K562 (cell line): ENCODE data around the gene P2RY6. TPM values are rescaled to one million over a fixed set of nuclear protein-coding genes. Genes with fewer than 3 reads are reported as not detected.

Experiments
- ATAC-seq: fragments of 200-7000 bp; cut with Tn5 transposase; 3 replicates; pipeline ENCODE4 v1.9.1; 2020; ENCODE audit warnings: moderate library complexity
- BruUV-seq: library from RNA; stranded (reverse); fragments of 400-500 nt; replicated peaks from 2 replicates; lab custom pipeline; 2021; lab: Mats Ljungman, UMichigan
- CTCF ChIA-PET: fragments of 300-600 bp; formaldehyde crosslinking; extraction: SDS; loops from one replicate; lab custom pipeline; 2021; ENCODE audit warnings: low intra/inter-chr PET ratio; lab: Yijun Ruan, JAX
- POLR2A ChIA-PET: fragments of 300-600, 350-650 bp; sonication (Branson Sonifier 250); formaldehyde crosslinking; extraction: SDS; loops from one replicate; lab custom pipeline; 2021; ENCODE audit warnings: antibody characterized with exemption, inconsistent platforms; lab: Yijun Ruan, JAX
- DNase-seq, 4 experiments: peaks; one replicate each; pipeline versions ENCODE4 v3.0.0 to v3.0.0-alpha.2; 2011 to 2018; ENCODE audit warnings: low spot score in 3 of 4, mixed read lengths in 3 of 4; ENCODE audit errors: extremely low read depth in 1 of 4
- FAIRE-seq: peaks from 2 replicates; lab custom pipeline; 2011; peaks lifted over from hg19 to GRCh38; lab: Jason Lieb, UNC
- H2AFZ ChIP-seq: 2 replicates; pipeline ENCODE4 v1.6.0; 2011; ENCODE audit warnings: low read depth, low read length, control low read depth, inconsistent platforms
- H3K27ac ChIP-seq: fragments of 200-600 bp; 3 replicates; pipeline ENCODE4 v1.8.0; 2011; ENCODE audit warnings: low read depth, mild to moderate bottlenecking, control low read depth, inconsistent platforms, low read length, moderate library complexity, mixed read lengths; ENCODE audit errors: extremely low read depth
- H3K27me3 ChIP-seq, 2 experiments: fragments of 300-600 bp in 1 of 2; 2 replicates in 1 of 2; 3 replicates in 1 of 2; pipeline versions ENCODE4 v1.6.0 to v1.8.0; 2011; ENCODE audit warnings: inconsistent platforms in 2 of 2, low read length in 2 of 2, mild to moderate bottlenecking in 1 of 2, mixed read lengths in 1 of 2, moderate library complexity in 1 of 2; ENCODE audit not compliant: control insufficient read depth in 2 of 2, insufficient read depth in 2 of 2
- H3K36me3 ChIP-seq: fragments of 300-600 bp; 3 replicates; pipeline ENCODE4 v1.8.0; 2011; ENCODE audit warnings: mild to moderate bottlenecking, low read length, inconsistent platforms; ENCODE audit not compliant: control insufficient read depth, insufficient read depth
- H3K4me1 ChIP-seq, 2 experiments: fragments of 200-600 bp in 1 of 2; replicated peaks in 1 of 2; 2 replicates in 1 of 2; 3 replicates in 1 of 2; pipeline versions ENCODE4 v1.5.1 to v1.8.0; 2011; ENCODE audit warnings: inconsistent platforms in 2 of 2, low read length in 2 of 2, mild to moderate bottlenecking in 1 of 2, mixed read lengths in 1 of 2, moderate library complexity in 1 of 2; ENCODE audit not compliant: control insufficient read depth in 2 of 2, insufficient read depth in 2 of 2
- H3K4me2 ChIP-seq: 2 replicates; pipeline ENCODE4 v1.6.1; 2011; ENCODE audit warnings: low read length, control low read depth, inconsistent platforms, mixed read lengths; ENCODE audit not compliant: insufficient read depth
- H3K4me3 ChIP-seq: fragments of 200-600 bp; sonication (generic), shearing (Covaris generic); 2 replicates; pipeline ENCODE4 v1.5.1; 2016; ENCODE audit warnings: control low read depth, inconsistent platforms
- H3K79me2 ChIP-seq: fragments of 200-600 bp; 3 replicates; pipeline ENCODE4 v1.8.0; 2011; ENCODE audit warnings: low read length, inconsistent platforms; ENCODE audit not compliant: control insufficient read depth, insufficient read depth
- H3K9ac ChIP-seq, 2 experiments: 2 replicates each; pipeline versions ENCODE4 v1.6.0 to v1.6.1; 2011; ENCODE audit warnings: low read depth in 2 of 2, low read length in 2 of 2, control low read depth in 1 of 2, inconsistent platforms in 1 of 2, mild to moderate bottlenecking in 1 of 2, mixed read lengths in 1 of 2; ENCODE audit not compliant: insufficient read depth in 1 of 2
- H3K9me1 ChIP-seq: one replicate; pipeline ENCODE4 v1.6.0; 2011; ENCODE audit warnings: inconsistent platforms, mild to moderate bottlenecking, low read length, moderate library complexity; ENCODE audit not compliant: control insufficient read depth, insufficient read depth
- H3K9me3 ChIP-seq: replicated peaks from 2 replicates; pipeline ENCODE4 v1.5.1; 2011; ENCODE audit warnings: low read depth, low read length, inconsistent platforms; ENCODE audit not compliant: control insufficient read depth, insufficient read depth
- H4K20me1 ChIP-seq: replicated peaks from 2 replicates; pipeline ENCODE4 v1.6.1; 2011; ENCODE audit warnings: low read length, inconsistent platforms, mixed read lengths; ENCODE audit not compliant: control insufficient read depth, insufficient read depth
- MED1 ChIP-seq: sonication (generic); formaldehyde crosslinking; IDR thresholded peaks from 2 replicates; pipeline ENCODE4 v1.8.1; 2023; ENCODE audit warnings: missing genetic modification reagents, borderline replicate concordance
- RCOR1 ChIP-seq, 2 experiments: IDR thresholded peaks; 2 replicates each; pipeline ENCODE4 v1.6.1; 2012; ENCODE audit warnings: low read depth in 2 of 2, low read length in 2 of 2, borderline replicate concordance in 1 of 2, improper control_type of control experiment in 1 of 2
- TAF9B ChIP-seq: fragments of 450-650 bp; IDR thresholded peaks from 2 replicates; pipeline ENCODE4 v1.6.1; 2018; ENCODE audit warnings: mild to moderate bottlenecking; ENCODE audit not compliant: partially characterized antibody
- WGBS: fragments of 100-300 bp; shearing (Covaris generic); methylation state at CpG from one replicate; pipeline ENCODE4 v1.1.6; 2016; ENCODE audit warnings: low coverage, mixed read lengths; ENCODE audit not compliant: insufficient coverage; ENCODE audit errors: missing lambda C conversion rate; 5-methylcytosine and 5-hydroxymethylcytosine counted together
- in situ Hi-C: fragments of 300-500 bp; cut with MboI; formaldehyde crosslinking; loops from 4 replicates; pipeline ENCODE4 v1.15.0; 2018; ENCODE audit warnings: inconsistent platforms, mixed read lengths
- intact Hi-C: fragments of 100-400 bp; cut with micrococcal nuclease; formaldehyde crosslinking; loops from 2 replicates; pipeline ENCODE4 v1.14.2; 2022
- polyA plus RNA-seq, 8 experiments: library from polyadenylated mRNA; depleted of rRNA in 4 of 8; stranded (reverse) in 5 of 8; unstranded in 3 of 8; fragments of >200 nt; fragmentation: Nextera tagmentation in 2 of 8; fragmentation: Illumina TruSeq in 1 of 8; extraction: Ambion mirVana in 2 of 8; extraction: Trizol in 1 of 8; gene quantifications; 2 replicates each; pipeline versions ENCODE4 v1.2.1 to v1.2.3, GENCODE V29; 2011 to 2014; ENCODE audit warnings: inconsistent platforms in 1 of 8, missing spikeins in 1 of 8
- total RNA-seq, 7 experiments: library from RNA; depleted of rRNA in 6 of 7; stranded (reverse); fragments of >200 nt in 6 of 7; fragmentation: Illumina TruSeq in 2 of 7; extraction: Trizol in 2 of 7; gene quantifications; 2 replicates each; pipeline versions ENCODE4 v1.2.1 to v1.2.3, GENCODE V29; 2011 to 2021; ENCODE audit warnings: low replicate concordance in 1 of 7
- TF ChIP-seq, protein P1 (sequence below): sonication (generic); formaldehyde crosslinking; IDR thresholded peaks from 2 replicates; pipeline ENCODE4 v1.8.0; 2022; ENCODE audit warnings: mild to moderate bottlenecking, missing genetic modification reagents

The P2RY6 gene
- total and polyA plus RNA-seq, 9 of the 15 experiments (the other 6 are each of a cell fraction or from before 2014, with no cell fraction given), result not detected

DNA sequence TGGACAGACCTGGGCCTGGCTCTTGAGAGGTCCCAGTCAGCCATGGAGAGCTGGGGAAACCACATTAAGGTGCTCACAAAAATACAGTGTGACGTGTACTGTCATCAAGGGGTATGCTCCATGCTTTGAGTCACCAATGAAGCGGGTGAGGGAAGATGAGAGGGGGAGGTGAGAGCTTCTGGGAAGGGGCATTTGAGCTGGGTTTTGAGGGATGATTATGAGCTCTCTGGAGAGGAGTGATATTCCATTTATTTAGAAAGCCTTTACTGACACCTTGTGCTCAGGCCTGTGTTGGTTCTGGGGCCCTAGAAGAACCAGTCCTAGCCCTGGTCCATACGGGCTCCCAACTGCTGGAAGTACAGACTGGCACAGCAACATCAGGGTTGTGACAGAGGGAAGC is 25.6 kb downstream of the P2RY6 start (continued):
- TF ChIP-seq, protein P1, sequence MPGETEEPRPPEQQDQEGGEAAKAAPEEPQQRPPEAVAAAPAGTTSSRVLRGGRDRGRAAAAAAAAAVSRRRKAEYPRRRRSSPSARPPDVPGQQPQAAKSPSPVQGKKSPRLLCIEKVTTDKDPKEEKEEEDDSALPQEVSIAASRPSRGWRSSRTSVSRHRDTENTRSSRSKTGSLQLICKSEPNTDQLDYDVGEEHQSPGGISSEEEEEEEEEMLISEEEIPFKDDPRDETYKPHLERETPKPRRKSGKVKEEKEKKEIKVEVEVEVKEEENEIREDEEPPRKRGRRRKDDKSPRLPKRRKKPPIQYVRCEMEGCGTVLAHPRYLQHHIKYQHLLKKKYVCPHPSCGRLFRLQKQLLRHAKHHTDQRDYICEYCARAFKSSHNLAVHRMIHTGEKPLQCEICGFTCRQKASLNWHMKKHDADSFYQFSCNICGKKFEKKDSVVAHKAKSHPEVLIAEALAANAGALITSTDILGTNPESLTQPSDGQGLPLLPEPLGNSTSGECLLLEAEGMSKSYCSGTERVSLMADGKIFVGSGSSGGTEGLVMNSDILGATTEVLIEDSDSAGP, result no peak
- no peak for TF ChIP-seq RCOR1 (IDR thresholded peaks at IDR 0.05; ENCODE audit: borderline replicate concordance in 1 of 2, low read depth in 2 of 2, low read length in 2 of 2)
- TF ChIP-seq, all 486 proteins: peak for 0

DNA sequence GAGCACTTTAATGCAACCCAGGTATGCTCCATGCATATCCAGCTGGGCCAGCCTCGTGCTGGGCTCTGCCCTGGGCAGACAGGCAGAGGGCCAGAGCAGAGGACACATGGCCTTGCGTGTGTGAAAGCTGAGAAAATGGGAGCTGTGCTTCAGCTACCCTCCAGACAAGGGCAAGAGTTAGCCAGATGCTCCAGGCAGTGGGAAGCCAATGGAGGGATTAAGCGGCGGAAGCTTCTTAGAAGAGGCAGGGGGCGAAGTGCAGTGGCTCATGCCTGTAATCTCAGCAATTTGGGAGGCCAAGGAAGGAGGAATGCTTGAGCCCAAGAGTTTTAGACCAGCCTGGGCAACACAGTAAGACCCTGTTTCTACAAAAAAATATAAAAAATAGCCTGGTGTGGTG is 26.1 kb downstream of the P2RY6 start:
- in situ Hi-C loops, result no loop called here
- no peaks in the 10 kb centered on the region for H3K36me3 ChIP-seq
- peaks cover 26 to 39% of the 10 kb centered on the region in 2 experiments for H3K27me3 ChIP-seq
- no peaks in the 10 kb centered on the region for H3K79me2 ChIP-seq
- no TSS peak for BruUV-seq
- peaks cover 0 to 10% of the 10 kb centered on the region in 2 experiments; a peak in 2 of 5 replicates for H3K4me1 ChIP-seq
- 11% methylated on average over 5 of the region's 5 CpGs for WGBS
- no peaks in the 10 kb centered on the region for H3K9me1 ChIP-seq
- FAIRE-seq, result no peak
- TF ChIP-seq MED1, result no peak
- TF ChIP-seq TAF9B, result no peak
- ATAC-seq, result no peak
- intact Hi-C loops, result no loop called here
- ChIA-PET POLR2A (interaction anchor here (0.7 to 2.0 kb wide), 3 partner anchors 8 to 109 kb away, joined by 3 to 7 read pairs (median 4); no protein-coding TSS in a partner anchor), CTCF (no interaction called here)
- DNase-seq, result no peak
- no peak overlapping the region for H2AFZ ChIP-seq
- no peak overlapping the region for H3K27ac ChIP-seq
- no peaks in the 10 kb centered on the region for H3K9me3 ChIP-seq
- no peak overlapping the region for H3K4me2 ChIP-seq
- peaks cover 9% of the 10 kb centered on the region for H4K20me1 ChIP-seq
- no peak overlapping the region; a peak in 1 of 4 replicates for H3K9ac ChIP-seq
- H3K4me3 ChIP-seq, result no peak overlapping the region
